AG10803 (cell line): Measurements from ENCODE around the gene MED27.

Experiments used
- DNase-seq: peaks from one replicate; pipeline ENCODE4 v3.0.0; 2010; ENCODE audit warnings: low read depth
- H3K4me3 ChIP-seq: 2 replicates; pipeline ENCODE4 v1.5.1; 2011; ENCODE audit warnings: mild to moderate bottlenecking, low read length, control low read depth
- CTCF ChIP-seq: conservative IDR thresholded peaks from 2 replicates; pipeline ENCODE4 v1.5.1; 2011; ENCODE audit warnings: mild to moderate bottlenecking, low read length, control low read depth, inconsistent platforms

MED27 gene

GRCh38 chr9:131860430-131860829, 219.2 kb downstream of the MED27 start:
- DNase-seq: no peak
- H3K4me3 ChIP-seq: no peak overlapping the region
- TF ChIP-seq CTCF: no peak

- no peak for DNase-seq
- no peak overlapping the region for H3K4me3 ChIP-seq
- no peak for TF ChIP-seq CTCF
These were observed 221.5 kb downstream of the MED27 start for GRCh38 chr9:131858147-131858546.

GRCh38 chr9:131856105-131856504, 223.6 kb downstream of the MED27 start:
- no peak overlapping the region for H3K4me3 ChIP-seq
- no peak for DNase-seq
- no peak for TF ChIP-seq CTCF

GRCh38 chr9:131854896-131855613, 224.6 kb downstream of the MED27 start:
- peak overlapping the region; percentile 36 for H3K4me3 ChIP-seq
- DNase-seq: peak; percentile 54
- TF ChIP-seq CTCF: no peak

- H3K4me3 ChIP-seq: no peak overlapping the region
- DNase-seq: peak; percentile 6
- TF ChIP-seq CTCF: no peak
These were observed 225.3 kb downstream of the MED27 start for GRCh38 chr9:131854334-131854733.

- no peak overlapping the region for H3K4me3 ChIP-seq
- no peak for DNase-seq
- TF ChIP-seq CTCF: no peak
These were observed 226.2 kb downstream of the MED27 start for GRCh38 chr9:131853434-131853833.

- DNase-seq: no peak
- H3K4me3 ChIP-seq: no peak overlapping the region
- TF ChIP-seq CTCF: no peak
These were observed 228.3 kb downstream of the MED27 start for GRCh38 chr9:131851414-131851813.
